ENCODE results near the gene CYP4F2.

DNA sequence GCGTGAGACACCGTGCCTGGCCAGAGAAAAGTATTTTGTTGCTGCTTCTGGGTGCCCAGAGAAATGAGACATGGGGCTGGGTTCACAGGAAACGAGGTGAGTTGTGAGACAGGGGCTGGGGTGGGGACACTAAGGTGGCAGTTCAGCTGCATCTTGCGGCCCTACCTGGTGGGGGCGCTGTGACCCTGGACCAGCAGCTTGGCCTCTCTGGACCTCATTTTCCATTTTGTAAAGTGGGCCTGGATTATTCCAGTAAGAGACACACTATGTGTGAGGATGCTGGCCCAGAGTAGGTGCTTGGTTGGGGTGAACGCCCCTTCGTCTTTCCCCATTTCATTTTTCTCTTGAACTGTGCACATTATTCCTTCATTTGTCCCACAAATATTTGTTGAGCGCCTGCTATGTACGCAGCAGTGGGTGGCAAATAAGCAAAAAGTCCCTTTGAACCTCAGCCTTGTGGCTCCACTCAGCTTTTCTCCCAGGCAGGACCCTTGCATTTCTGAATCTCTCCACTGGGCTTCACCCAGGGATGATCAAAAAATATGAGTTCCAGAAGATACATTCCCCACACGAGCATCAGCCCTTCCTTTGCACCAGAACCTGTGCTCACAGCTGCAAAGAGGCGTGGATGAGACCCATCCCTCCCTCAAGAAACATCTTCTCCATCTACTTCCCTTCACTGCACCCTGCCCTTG, 55.9 kb downstream of the CYP4F2 start:
- TF ChIP-seq, protein P1, sequence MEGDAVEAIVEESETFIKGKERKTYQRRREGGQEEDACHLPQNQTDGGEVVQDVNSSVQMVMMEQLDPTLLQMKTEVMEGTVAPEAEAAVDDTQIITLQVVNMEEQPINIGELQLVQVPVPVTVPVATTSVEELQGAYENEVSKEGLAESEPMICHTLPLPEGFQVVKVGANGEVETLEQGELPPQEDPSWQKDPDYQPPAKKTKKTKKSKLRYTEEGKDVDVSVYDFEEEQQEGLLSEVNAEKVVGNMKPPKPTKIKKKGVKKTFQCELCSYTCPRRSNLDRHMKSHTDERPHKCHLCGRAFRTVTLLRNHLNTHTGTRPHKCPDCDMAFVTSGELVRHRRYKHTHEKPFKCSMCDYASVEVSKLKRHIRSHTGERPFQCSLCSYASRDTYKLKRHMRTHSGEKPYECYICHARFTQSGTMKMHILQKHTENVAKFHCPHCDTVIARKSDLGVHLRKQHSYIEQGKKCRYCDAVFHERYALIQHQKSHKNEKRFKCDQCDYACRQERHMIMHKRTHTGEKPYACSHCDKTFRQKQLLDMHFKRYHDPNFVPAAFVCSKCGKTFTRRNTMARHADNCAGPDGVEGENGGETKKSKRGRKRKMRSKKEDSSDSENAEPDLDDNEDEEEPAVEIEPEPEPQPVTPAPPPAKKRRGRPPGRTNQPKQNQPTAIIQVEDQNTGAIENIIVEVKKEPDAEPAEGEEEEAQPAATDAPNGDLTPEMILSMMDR (IDR thresholded peaks at IDR 0.05): no peak
- no peak for TF ChIP-seq POLR2A (IDR thresholded peaks at IDR 0.05)

All from Peyer's patch (tissue), 4 donors.